ENCODE results near the gene C6orf132.

Gene C6orf132

DNA sequence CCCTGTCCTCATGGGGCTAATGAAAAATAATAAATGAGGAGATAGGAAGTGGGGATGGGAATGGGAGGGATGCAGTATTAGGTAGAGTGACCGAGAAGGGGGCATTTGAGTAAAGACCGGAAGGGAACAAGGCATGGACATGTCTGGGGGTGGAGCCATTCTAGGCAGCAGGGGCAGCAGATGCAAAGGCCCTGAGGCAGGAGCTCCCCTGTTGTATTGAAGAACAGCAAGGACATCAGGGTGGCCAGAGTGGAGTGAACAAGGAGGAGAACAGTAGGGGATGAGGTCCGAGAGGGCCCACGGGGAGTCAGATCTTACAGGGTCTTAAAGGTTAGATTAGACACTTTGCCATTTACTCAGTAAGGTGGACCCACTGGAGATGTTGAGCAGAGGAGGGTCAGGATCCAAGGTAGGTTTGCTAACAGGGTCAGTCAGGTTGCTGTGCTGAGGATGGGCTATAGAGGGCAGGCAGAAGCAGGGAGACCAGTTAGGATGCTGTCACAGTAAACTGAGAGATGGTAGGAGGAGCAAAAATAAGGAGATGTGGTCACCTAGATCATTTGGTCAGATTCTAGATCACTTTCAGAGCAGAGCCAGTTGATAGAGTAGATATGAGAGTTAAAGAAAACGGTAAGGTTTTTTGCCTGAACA lies 73.4 kb downstream of the C6orf132 start:
- DNase-seq: no peak

DNA sequence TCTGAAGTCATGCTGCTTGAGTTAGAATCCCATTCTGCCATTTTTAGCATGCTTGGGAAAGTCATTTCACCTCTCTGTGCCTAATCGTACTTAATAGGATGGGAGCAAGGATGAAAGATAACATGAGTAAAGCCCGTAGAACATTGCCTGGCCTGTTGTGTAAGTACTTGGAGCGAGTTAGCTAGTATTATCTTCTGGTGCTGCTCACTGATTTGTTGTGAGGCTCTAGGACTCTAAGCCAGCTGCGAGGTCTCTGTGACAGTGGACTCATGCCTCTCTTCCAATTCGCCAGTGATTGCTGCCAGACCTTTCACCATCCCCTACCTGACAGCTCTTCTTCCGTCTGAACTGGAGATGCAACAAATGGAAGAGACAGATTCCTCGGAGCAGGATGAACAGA lies 74.2 kb downstream of the C6orf132 start:
- DNase-seq: no peak

DNA sequence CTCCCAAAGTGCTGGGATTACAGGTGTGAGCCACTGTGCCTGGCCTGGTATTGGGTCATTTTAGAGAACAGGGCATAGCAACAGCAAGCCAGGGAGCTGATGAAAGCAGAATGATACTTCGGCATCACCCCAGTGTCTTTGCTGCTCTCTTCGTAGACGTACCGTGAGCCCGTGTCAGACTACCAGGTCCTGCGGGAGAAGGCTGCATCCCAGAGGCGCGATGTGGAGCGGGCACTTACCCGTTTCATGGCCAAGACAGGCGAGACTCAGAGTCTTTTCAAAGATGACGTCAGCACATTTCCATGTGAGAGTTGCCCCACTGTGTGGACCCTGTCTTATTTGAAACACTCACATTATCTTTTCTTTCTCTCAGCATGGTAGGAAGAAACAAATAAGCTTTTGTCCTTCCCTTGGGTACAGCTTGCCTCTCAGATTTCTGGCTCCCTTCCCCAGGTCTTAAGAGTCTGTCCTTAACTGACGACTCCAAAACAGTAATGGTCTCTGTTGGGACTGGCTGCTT lies 76.2 kb downstream of the C6orf132 start:
- no peak for DNase-seq

DNA sequence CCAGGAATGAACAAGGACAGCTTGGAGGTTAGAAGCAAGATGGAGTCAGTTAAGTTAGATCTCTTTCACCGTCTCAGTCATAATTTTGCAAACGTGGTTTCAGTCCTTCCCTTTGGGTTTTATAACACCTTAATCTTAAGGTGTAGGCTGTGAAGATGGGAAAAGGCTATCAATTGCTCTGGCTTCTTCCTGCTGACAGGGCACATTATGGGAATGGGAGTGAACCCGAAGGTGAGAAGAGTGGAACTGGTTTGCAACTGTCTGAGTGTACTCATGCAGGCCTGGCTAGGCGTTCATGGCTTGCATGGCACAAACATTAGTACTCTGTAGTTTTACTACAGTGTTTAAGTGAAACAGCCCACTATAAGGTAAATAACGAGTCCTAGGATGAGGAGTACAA lies 82.7 kb downstream of the C6orf132 start:
- DNase-seq: no peak

DNA sequence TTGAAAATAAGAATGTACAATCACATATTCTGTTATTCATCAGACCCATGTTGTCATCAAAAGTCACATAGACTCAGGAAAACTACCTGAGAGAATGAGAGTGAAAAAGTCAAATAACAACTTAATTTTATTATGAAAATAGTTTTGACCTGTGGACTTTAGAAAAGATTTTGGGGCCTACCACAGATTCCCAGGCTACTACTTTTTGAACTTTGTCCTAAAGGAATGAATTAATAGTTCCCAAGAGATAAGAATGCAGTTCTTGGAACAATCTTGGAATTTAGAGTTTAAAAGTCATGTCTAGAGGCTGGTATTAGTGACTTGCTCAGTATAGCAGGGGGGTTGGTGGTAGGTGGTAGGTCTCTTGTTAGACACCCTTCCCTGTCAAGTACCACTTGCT lies 88.8 kb downstream of the C6orf132 start:
- DNase-seq: no peak

DNA sequence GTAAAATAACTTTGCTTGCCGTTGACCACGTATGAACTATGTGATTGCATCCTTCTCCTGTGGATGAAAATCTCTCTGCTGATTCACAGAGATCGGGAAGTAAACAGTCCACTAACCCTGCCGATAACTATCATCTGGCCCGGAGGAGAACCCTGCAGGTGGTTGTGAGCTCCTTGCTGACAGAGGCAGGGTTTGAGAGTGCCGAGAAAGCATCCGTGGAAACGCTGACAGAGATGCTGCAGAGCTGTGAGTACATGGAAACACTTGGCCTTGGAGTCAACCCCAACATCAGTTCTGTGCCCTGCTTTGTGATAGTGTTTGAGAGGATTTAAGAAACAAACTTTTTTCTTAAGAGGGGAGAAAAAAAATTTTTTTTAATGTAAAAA lies 91.2 kb downstream of the C6orf132 start:
- no peak for DNase-seq

Measured in CD4-positive, alpha-beta T cell treated with Interferon alpha-2 for 1 hour (primary cell).